B cell (primary cell): ENCODE data around the gene DENND2A. TPM values are rescaled to one million over a fixed set of nuclear protein-coding genes. Genes with fewer than 3 reads are reported as not detected.

Source experiments
- ATAC-seq: fragments of 200-7000 bp; cut with Tn5 transposase; one replicate; pipeline ENCODE4 v1.10.0; 2021; ENCODE audit warnings: low read depth, mild to moderate bottlenecking, moderate number of reproducible peaks, moderate library complexity
- CTCF ChIA-PET: fragments of 350-600 bp; sonication (Branson Sonifier 250); formaldehyde crosslinking; loops from one replicate; lab custom pipeline; 2021; ENCODE audit warnings: antibody characterized with exemption, inconsistent platforms; lab: Charles Lee
- POLR2A ChIA-PET: fragments of 350-600 bp; sonication (Branson Sonifier 250); formaldehyde crosslinking; loops from one replicate; lab custom pipeline; 2021; ENCODE audit warnings: antibody characterized with exemption; lab: Charles Lee
- DNase-seq: peaks from one replicate; pipeline ENCODE4 v3.0.0; 2013
- H2AFZ ChIP-seq: 2 replicates; pipeline ENCODE4 v1.6.1; 2012; ENCODE audit warnings: mild to moderate bottlenecking, low read depth, low read length; ENCODE audit not compliant: insufficient read depth, poor library complexity, severe bottlenecking
- H3K27ac ChIP-seq, 2 donors: 1 replicate in 1 of 2; 2 replicates in 1 of 2; pipeline ENCODE4 v1.5.1; 2012 to 2013; ENCODE audit warnings: low read length in 2 of 2, mild to moderate bottlenecking in 2 of 2, moderate library complexity in 1 of 2
- H3K27me3 ChIP-seq, 4 experiments: fragments of 200-600 bp in 1 of 4; sonication (generic) in 1 of 4; replicated peaks in 1 of 4; 1 replicate in 2 of 4; 2 replicates in 2 of 4; pipeline versions ENCODE4 v1.6.1 to v1.7.0; 2013 to 2016; ENCODE audit warnings: low read length in 3 of 4, mild to moderate bottlenecking in 2 of 4, mixed read lengths in 1 of 4, moderate library complexity in 1 of 4; ENCODE audit not compliant: insufficient read depth in 4 of 4, control insufficient read depth in 3 of 4; ENCODE audit errors: control extremely low read depth in 1 of 4
- H3K36me3 ChIP-seq, 2 experiments: replicated peaks in 1 of 2; 1 replicate in 1 of 2; 2 replicates in 1 of 2; pipeline versions ENCODE4 v1.6.1 to v1.7.1; 2013; ENCODE audit warnings: low read length in 1 of 2; ENCODE audit not compliant: insufficient read depth in 2 of 2, control insufficient read depth in 1 of 2; ENCODE audit errors: control extremely low read depth in 1 of 2, extremely low read depth in 1 of 2
- H3K4me1 ChIP-seq, 2 donors: fragments of 200-600 bp in 1 of 2; sonication (generic) in 1 of 2; 1 replicate in 1 of 2; 2 replicates in 1 of 2; pipeline versions ENCODE4 v1.5.1 to v1.6.1; 2013 to 2017; ENCODE audit warnings: low read length in 2 of 2; ENCODE audit not compliant: control insufficient read depth in 2 of 2, insufficient read depth in 2 of 2
- H3K4me2 ChIP-seq: replicated peaks from 2 replicates; pipeline ENCODE3; 2012; ENCODE audit warnings: mild to moderate bottlenecking, low read depth, low read length; ENCODE audit not compliant: poor library complexity, severe bottlenecking
- H3K4me3 ChIP-seq, 5 experiments: fragments of 200-600 bp in 1 of 5; sonication (generic) in 1 of 5; 1 replicate in 3 of 5; 2 replicates in 2 of 5; pipeline versions ENCODE4 v1.5.1 to v1.7.0; 2011 to 2016; ENCODE audit warnings: low read length in 4 of 5, mild to moderate bottlenecking in 4 of 5, low read depth in 2 of 5, control low read depth in 1 of 5, moderate library complexity in 1 of 5; ENCODE audit not compliant: insufficient read depth in 1 of 5; ENCODE audit errors: control extremely low read depth in 1 of 5, extremely low read depth in 1 of 5
- H3K79me2 ChIP-seq: fragments of 200-600 bp; sonication (generic); one replicate; pipeline ENCODE4 v1.6.0; 2016; ENCODE audit warnings: low read length; ENCODE audit not compliant: control insufficient read depth, insufficient read depth
- H3K9ac ChIP-seq: fragments of 200-600 bp; sonication (generic); 2 replicates; pipeline ENCODE4 v1.6.1; 2017; ENCODE audit warnings: mild to moderate bottlenecking, low read length, moderate library complexity
- H3K9me3 ChIP-seq, 3 donors: one replicate each; pipeline versions ENCODE4 v1.6.1 to v1.7.1; 2013; ENCODE audit warnings: low read length in 2 of 3; ENCODE audit not compliant: control insufficient read depth in 2 of 3, insufficient read depth in 1 of 3; ENCODE audit errors: control extremely low read depth in 1 of 3
- H4K20me1 ChIP-seq: 2 replicates; pipeline ENCODE4 v1.6.0; 2012; ENCODE audit warnings: mild to moderate bottlenecking, low read length; ENCODE audit not compliant: insufficient read depth, control insufficient read depth, poor library complexity, severe bottlenecking
- H3K27ac Mint-ChIP-seq: one replicate; pipeline ENCODE4 v1.8.0; 2021; ENCODE audit warnings: mixed read lengths
- H3K27me3 Mint-ChIP-seq: one replicate; pipeline ENCODE4 v1.8.0; 2021; ENCODE audit warnings: mixed read lengths
- H3K4me1 Mint-ChIP-seq: one replicate; pipeline ENCODE4 v1.8.0; 2021; ENCODE audit warnings: mixed read lengths
- H3K4me3 Mint-ChIP-seq: one replicate; pipeline ENCODE4 v1.8.0; 2021; ENCODE audit warnings: mixed read lengths
- H3K9me3 Mint-ChIP-seq: one replicate; pipeline ENCODE4 v1.8.0; 2022; ENCODE audit warnings: mixed read lengths; ENCODE audit not compliant: insufficient read depth
- EZH2 ChIP-seq: IDR thresholded peaks from 2 replicates; pipeline ENCODE4 v1.6.1; 2012; ENCODE audit warnings: borderline replicate concordance, low read depth, mild to moderate bottlenecking, moderate library complexity, low read length; ENCODE audit not compliant: insufficient read depth, poor library complexity, severe bottlenecking
- WGBS: methylation state at CpG from one replicate; pipeline ENCODE4 v1.1.5; 2013; ENCODE audit warnings: missing lambda C conversion rate; ENCODE audit not compliant: insufficient coverage; 5-methylcytosine and 5-hydroxymethylcytosine counted together
- intact Hi-C: fragments of 100-400 bp; cut with micrococcal nuclease; formaldehyde crosslinking; loops from one replicate; pipeline ENCODE4 v1.10.0; 2022
- polyA plus RNA-seq: library from polyadenylated mRNA; depleted of rRNA; stranded (reverse); fragments of >200 nt; gene quantifications from 2 replicates; pipeline ENCODE4 v1.2.3, GENCODE V29; 2012
- total RNA-seq, 2 donors: library from RNA; stranded (reverse); fragments of 120-200 nt in 1 of 2; gene quantifications; 1 replicate in 1 of 2; 2 replicates in 1 of 2; pipeline versions ENCODE4 v1.2.3 to v1.2.4, GENCODE V29; 2013 to 2022
- TF ChIP-seq, protein P1 (sequence below): fragments of 200-600 bp; IDR thresholded peaks from one replicate; pipeline ENCODE4 v1.8.0; 2022; ENCODE audit warnings: antibody characterized with exemption, mild to moderate bottlenecking

The DENND2A gene
- total and polyA plus RNA-seq, 2 donors (not counting 1 experiment from before 2014, with no cell fraction given): 0.31 TPM; not detected in 1

- Histone ChIP-seq H3K4me1 (no peaks in the 10 kb centered on the region), H3K36me3 (peaks cover 3 to 50% of the 10 kb centered on the region in 2 experiments), H2AFZ (no peak overlapping the region), H3K9me3 (peaks cover 0 to 2% (median 0%) of the 10 kb centered on the region in 3 donors), H3K4me3 (no peak overlapping the region), H3K27ac (no peak overlapping the region), H3K9ac (no peak overlapping the region), H3K27me3 (no peaks in the 10 kb centered on the region), H3K79me2 (peaks cover 12% of the 10 kb centered on the region), H3K4me2 (no peak overlapping the region), H4K20me1 (no peaks in the 10 kb centered on the region)
- WGBS: 98% methylated on average over 16 of the region's 20 CpGs
- CTCF ChIA-PET: interaction anchor here (0.6 kb wide), 2 partner anchors 8 to 190 kb away, joined by 4 to 5 read pairs; no protein-coding TSS in a partner anchor
- Mint-ChIP-seq H3K27me3 (no peaks in the 10 kb centered on the region), H3K4me3 (no peak overlapping the region), H3K27ac (no peak overlapping the region), H3K9me3 (no peaks in the 10 kb centered on the region), H3K4me1 (no peaks in the 10 kb centered on the region)
- TF ChIP-seq, protein P1, sequence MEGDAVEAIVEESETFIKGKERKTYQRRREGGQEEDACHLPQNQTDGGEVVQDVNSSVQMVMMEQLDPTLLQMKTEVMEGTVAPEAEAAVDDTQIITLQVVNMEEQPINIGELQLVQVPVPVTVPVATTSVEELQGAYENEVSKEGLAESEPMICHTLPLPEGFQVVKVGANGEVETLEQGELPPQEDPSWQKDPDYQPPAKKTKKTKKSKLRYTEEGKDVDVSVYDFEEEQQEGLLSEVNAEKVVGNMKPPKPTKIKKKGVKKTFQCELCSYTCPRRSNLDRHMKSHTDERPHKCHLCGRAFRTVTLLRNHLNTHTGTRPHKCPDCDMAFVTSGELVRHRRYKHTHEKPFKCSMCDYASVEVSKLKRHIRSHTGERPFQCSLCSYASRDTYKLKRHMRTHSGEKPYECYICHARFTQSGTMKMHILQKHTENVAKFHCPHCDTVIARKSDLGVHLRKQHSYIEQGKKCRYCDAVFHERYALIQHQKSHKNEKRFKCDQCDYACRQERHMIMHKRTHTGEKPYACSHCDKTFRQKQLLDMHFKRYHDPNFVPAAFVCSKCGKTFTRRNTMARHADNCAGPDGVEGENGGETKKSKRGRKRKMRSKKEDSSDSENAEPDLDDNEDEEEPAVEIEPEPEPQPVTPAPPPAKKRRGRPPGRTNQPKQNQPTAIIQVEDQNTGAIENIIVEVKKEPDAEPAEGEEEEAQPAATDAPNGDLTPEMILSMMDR: no peak
- no peak for TF ChIP-seq EZH2
- POLR2A ChIA-PET: no interaction called here
- no peak for ATAC-seq
- DNase-seq: no peak
- intact Hi-C loops: no loop called here
These were observed 43.7 kb upstream of the DENND2A start for GRCh38 chr7:140684066-140684950.

DNA sequence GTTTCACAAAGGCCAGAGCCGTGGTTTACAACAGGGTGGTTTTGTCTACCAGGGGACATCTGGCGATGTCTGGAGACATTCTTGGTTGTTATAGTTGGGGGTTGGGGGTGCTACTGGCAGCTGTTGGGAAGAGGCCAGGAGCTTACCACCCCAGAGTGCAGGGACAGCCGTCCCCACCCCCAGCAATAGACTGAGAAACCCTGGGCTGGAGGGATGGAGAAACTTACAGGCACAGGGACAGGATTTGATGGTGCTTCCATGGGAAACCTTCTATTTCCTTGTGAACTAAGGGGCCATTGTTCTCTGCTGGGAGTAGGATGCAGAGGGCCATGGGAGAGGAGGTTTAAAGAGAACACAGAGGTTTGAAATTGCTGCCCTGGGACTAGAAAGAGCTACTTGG is 43.0 kb upstream of the DENND2A start:
- Histone ChIP-seq H3K79me2 (peaks cover 19% of the 10 kb centered on the region), H4K20me1 (no peaks in the 10 kb centered on the region), H3K4me1 (no peaks in the 10 kb centered on the region), H3K9ac (no peak overlapping the region), H3K9me3 (no peaks in the 10 kb centered on the region), H3K4me3 (no peak overlapping the region), H2AFZ (no peak overlapping the region), H3K27me3 (no peaks in the 10 kb centered on the region), H3K36me3 (peaks cover 3 to 54% of the 10 kb centered on the region in 2 experiments), H3K27ac (no peak overlapping the region), H3K4me2 (no peak overlapping the region)
- Mint-ChIP-seq H3K4me1 (no peaks in the 10 kb centered on the region), H3K27me3 (no peaks in the 10 kb centered on the region), H3K27ac (no peak overlapping the region), H3K9me3 (no peaks in the 10 kb centered on the region), H3K4me3 (no peak overlapping the region)
- intact Hi-C loops: no loop called here
- POLR2A ChIA-PET: no interaction called here
- CTCF ChIA-PET: no interaction called here
- WGBS: 100% methylated on average over 2 of the region's 3 CpGs
- TF ChIP-seq, protein P1: no peak
- no peak for TF ChIP-seq EZH2
- ATAC-seq (no peak), DNase-seq (no peak)
